GM13976 (cell line): ENCODE measurements around the gene KDM4E.
A peak's percentile ranks its signal among the peaks of the same experiment; 100 is the strongest.

Source experiments
- DNase-seq: peaks from one replicate; pipeline ENCODE4 v3.0.0; 2012; ENCODE audit warnings: low spot score
- in situ Hi-C: fragments of 300-500 bp; cut with MboI; formaldehyde crosslinking; loops from one replicate; pipeline ENCODE4 v1.12.0; 2022; ENCODE audit warnings: low sequenced_read_pairs, mixed read lengths, inconsistent platforms; ENCODE audit not compliant: unreplicated experiment
- TF ChIP-seq, protein P1 (sequence below): IDR thresholded peaks from 2 replicates; pipeline ENCODE4 v1.5.1; 2012; ENCODE audit warnings: borderline replicate concordance, mild to moderate bottlenecking; ENCODE audit not compliant: insufficient read depth; ENCODE audit errors: extremely low read depth, missing control alignments, control extremely low read depth

KDM4E gene

DNA sequence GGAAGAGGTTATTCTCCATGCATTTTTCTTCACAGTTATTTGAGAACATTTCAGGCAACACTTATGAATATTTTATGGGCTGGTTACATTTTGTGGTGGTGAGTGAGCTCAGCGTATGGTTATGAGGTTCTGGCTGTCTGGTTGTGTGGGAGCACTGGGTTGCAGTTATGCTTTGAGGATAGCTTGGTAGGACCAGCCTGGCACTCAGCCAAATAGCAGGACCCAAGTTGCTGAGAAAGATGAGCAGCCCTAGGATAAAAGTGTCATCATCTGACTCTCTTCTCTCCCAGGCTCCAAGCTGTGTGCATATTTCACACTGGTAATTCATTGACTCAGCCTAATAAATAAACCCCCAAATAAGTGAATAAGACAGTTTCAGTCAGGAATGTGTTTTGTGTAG is 33.6 kb downstream of the KDM4E start:
- TF ChIP-seq, protein P1, sequence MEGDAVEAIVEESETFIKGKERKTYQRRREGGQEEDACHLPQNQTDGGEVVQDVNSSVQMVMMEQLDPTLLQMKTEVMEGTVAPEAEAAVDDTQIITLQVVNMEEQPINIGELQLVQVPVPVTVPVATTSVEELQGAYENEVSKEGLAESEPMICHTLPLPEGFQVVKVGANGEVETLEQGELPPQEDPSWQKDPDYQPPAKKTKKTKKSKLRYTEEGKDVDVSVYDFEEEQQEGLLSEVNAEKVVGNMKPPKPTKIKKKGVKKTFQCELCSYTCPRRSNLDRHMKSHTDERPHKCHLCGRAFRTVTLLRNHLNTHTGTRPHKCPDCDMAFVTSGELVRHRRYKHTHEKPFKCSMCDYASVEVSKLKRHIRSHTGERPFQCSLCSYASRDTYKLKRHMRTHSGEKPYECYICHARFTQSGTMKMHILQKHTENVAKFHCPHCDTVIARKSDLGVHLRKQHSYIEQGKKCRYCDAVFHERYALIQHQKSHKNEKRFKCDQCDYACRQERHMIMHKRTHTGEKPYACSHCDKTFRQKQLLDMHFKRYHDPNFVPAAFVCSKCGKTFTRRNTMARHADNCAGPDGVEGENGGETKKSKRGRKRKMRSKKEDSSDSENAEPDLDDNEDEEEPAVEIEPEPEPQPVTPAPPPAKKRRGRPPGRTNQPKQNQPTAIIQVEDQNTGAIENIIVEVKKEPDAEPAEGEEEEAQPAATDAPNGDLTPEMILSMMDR, result no peak
- in situ Hi-C loops, result no loop called here
- no peak for DNase-seq

DNA sequence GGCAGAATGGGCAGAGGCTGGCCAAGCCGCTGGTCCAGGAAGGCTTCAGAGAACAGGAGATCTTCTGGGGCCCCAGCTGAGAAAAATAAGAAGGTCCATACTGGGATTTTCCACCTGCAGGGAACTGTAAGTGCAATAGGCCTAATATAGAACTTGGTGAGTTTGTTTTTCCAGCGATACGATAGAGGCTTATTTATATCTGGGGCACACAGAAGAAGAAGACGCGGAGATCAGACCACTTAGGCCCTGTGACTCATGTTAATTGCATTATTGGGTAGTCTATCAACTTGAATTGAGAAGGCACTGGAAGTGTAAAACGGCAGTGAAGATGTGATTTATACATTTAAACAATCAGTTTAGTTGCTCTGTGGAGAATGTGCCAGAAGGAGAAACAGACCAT is 34.0 kb downstream of the KDM4E start:
- TF ChIP-seq, protein P1, result no peak
- in situ Hi-C loops, result no loop called here
- DNase-seq, result no peak

DNA sequence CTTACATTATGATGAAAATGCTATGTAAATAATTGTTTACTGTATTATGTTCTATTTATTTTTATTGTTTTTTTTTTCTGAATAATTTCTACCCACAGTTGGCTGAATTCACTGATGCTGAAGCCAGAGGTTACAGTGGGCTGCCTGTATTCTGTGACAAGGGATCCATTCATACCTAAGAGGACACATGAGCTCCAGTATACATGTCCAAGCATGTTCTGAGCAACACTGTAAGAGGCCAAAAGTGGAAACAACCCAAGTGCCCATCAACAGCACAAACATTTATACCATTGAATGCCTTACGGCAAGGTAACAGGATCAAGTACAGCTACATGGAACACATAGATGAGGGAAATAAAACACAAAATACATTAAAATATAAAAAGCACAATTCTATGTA is 40.3 kb downstream of the KDM4E start:
- no peak for DNase-seq
- in situ Hi-C loops, result no loop called here
- TF ChIP-seq, protein P1, result no peak

DNA sequence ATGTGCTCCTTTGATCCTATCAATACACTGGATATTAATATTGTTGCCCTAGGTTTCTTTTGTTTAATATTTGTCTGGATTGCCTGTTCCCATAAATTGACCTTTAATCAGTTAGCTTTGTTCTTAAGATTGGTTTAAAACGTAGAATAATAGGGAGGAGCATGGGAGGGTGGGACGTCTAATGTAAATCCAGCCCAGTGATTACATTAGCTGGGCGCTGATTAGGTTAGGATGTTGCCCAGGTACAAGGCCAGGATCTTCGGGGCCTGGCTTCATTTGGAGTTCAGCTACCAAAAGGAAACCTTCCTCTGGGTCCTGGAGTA is 41.6 kb downstream of the KDM4E start, which contains the start of gene SRSF8:
SRSF8 (plus strand) TSS at position 204 of the 323 bp plus-strand sequence. CDS start 308 bp downstream, outside the sequence.
- in situ Hi-C loops, result no loop called here
- TF ChIP-seq, protein P1, result no peak
- DNase-seq, result no peak

DNA sequence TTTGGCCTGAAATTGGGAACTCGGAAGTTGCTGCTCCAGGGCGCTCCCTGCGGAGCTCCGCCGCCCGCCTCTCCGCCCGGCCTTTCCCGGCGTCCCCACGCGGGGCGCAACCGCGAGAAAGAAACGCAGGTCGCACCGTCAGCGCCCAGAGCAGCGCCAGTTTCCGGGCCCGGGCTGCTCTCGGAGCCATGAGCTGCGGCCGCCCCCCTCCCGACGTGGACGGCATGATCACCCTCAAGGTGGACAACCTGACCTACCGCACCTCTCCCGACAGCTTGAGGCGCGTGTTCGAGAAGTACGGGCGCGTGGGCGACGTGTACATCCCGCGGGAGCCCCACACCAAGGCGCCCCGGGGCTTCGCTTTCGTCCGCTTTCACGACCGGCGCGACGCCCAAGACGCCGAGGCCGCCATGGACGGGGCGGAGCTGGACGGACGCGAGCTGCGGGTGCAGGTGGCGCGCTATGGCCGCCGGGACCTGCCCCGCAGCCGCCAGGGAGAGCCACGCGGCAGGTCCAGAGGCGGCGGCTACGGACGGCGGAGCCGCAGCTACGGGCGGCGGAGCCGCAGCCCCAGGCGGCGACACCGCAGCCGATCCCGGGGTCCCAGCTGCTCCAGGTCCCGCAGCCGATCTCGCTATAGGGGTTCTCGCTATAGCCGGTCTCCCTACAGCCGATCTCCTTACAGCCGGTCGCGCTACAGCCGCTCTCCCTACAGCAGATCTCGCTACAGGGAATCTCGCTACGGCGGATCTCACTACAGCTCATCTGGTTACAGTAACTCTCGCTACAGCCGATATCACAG is 42.2 kb downstream of the KDM4E start:
- peak; percentile 65 for DNase-seq
- TF ChIP-seq, protein P1, result peak; percentile 54
- in situ Hi-C loops, result no loop called here

DNA sequence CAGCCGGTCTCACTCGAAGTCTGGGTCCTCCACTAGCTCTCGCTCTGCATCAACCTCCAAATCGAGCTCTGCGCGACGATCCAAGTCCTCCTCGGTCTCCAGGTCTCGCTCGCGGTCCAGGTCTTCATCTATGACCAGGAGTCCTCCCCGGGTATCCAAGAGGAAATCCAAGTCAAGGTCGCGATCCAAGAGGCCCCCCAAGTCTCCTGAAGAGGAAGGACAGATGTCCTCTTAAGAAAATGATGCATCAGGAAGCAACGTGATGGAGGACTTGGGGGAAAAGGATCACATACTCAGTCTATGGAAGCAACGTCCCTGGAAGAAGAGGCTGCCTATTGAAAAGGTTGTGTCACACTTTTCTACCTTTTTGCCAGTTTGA is 42.8 kb downstream of the KDM4E start:
- TF ChIP-seq, protein P1, result no peak
- in situ Hi-C loops, result no loop called here
- no peak for DNase-seq
